ENCODE results near the gene SH3GL1. TPM values are rescaled to one million over a fixed set of nuclear protein-coding genes. Genes with fewer than 3 reads are reported as not detected.
A peak's percentile ranks its signal among the peaks of the same experiment; 100 is the strongest.

The SH3GL1 gene
- total RNA-seq, 1 experiment from 2014 or later: 40.7 TPM

- intact Hi-C loops (cut with micrococcal nuclease; ENCODE audit: unreplicated experiment): no loop called here
- peaks cover 48% of the 10 kb centered on the region for H3K4me1 Mint-ChIP-seq (ENCODE audit: low read depth, unreplicated experiment)
- DNase-seq: no peak
- H3K4me3 Mint-ChIP-seq (ENCODE audit: low read depth, unreplicated experiment): peak overlapping the region; percentile 42
- no peaks in the 10 kb centered on the region for H3K9me3 Mint-ChIP-seq (ENCODE audit: low read depth, unreplicated experiment)
- BruUV-seq (replicated peaks): no TSS peak
- H3K27ac Mint-ChIP-seq (ENCODE audit: unreplicated experiment): peak overlapping the region; percentile 29
- CTCF ChIA-PET: interaction anchor here (0.6 to 2.6 kb wide), 4 partner anchors 24 to 67 kb away, joined by 3 to 7 read pairs (median 4); partner anchors contain the start of genes CHAF1A and SH3GL1
- H3K27me3 Mint-ChIP-seq (ENCODE audit: unreplicated experiment): no peaks in the 10 kb centered on the region
- TF ChIP-seq, protein P1, sequence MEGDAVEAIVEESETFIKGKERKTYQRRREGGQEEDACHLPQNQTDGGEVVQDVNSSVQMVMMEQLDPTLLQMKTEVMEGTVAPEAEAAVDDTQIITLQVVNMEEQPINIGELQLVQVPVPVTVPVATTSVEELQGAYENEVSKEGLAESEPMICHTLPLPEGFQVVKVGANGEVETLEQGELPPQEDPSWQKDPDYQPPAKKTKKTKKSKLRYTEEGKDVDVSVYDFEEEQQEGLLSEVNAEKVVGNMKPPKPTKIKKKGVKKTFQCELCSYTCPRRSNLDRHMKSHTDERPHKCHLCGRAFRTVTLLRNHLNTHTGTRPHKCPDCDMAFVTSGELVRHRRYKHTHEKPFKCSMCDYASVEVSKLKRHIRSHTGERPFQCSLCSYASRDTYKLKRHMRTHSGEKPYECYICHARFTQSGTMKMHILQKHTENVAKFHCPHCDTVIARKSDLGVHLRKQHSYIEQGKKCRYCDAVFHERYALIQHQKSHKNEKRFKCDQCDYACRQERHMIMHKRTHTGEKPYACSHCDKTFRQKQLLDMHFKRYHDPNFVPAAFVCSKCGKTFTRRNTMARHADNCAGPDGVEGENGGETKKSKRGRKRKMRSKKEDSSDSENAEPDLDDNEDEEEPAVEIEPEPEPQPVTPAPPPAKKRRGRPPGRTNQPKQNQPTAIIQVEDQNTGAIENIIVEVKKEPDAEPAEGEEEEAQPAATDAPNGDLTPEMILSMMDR (IDR thresholded peaks at IDR 0.05; ENCODE audit: unreplicated experiment): no peak
- H3K36me3 Mint-ChIP-seq (ENCODE audit: insufficient read depth, unreplicated experiment): peaks cover 24% of the 10 kb centered on the region
Measured at GRCh38 chr19:4376671-4376990, 23.7 kb downstream of the SH3GL1 start.

GRCh38 chr19:4376028-4376670 lies 24.2 kb downstream of the SH3GL1 start:
- Mint-ChIP-seq H3K4me1 (ENCODE audit: low read depth, unreplicated experiment) (peaks cover 48% of the 10 kb centered on the region), H3K36me3 (ENCODE audit: insufficient read depth, unreplicated experiment) (peaks cover 24% of the 10 kb centered on the region), H3K27me3 (ENCODE audit: unreplicated experiment) (no peaks in the 10 kb centered on the region), H3K27ac (ENCODE audit: unreplicated experiment) (peak overlapping the region; percentile 30), H3K4me3 (ENCODE audit: low read depth, unreplicated experiment) (peak overlapping the region; percentile 42), H3K9me3 (ENCODE audit: low read depth, unreplicated experiment) (no peaks in the 10 kb centered on the region)
- intact Hi-C loops (cut with micrococcal nuclease; ENCODE audit: unreplicated experiment): no loop called here
- CTCF ChIA-PET: interaction anchor here (0.6 to 2.6 kb wide), 6 partner anchors 13 to 67 kb away, joined by 3 to 8 read pairs (median 6); partner anchors contain the start of genes CHAF1A and SH3GL1
- TF ChIP-seq, protein P1 (IDR thresholded peaks at IDR 0.05; ENCODE audit: unreplicated experiment): no peak
- peak; percentile 40 for DNase-seq
- no TSS peak for BruUV-seq (replicated peaks)

- Mint-ChIP-seq H3K27me3 (ENCODE audit: unreplicated experiment) (no peaks in the 10 kb centered on the region), H3K9me3 (ENCODE audit: low read depth, unreplicated experiment) (no peaks in the 10 kb centered on the region), H3K4me3 (ENCODE audit: low read depth, unreplicated experiment) (peak overlapping the region; percentile 42), H3K27ac (ENCODE audit: unreplicated experiment) (peak overlapping the region; percentile 30), H3K36me3 (ENCODE audit: insufficient read depth, unreplicated experiment) (peaks cover 24% of the 10 kb centered on the region), H3K4me1 (ENCODE audit: low read depth, unreplicated experiment) (peaks cover 48% of the 10 kb centered on the region)
- peak; percentile 79 for DNase-seq
- CTCF ChIA-PET: interaction anchor here (0.6 to 2.6 kb wide), 8 partner anchors 11 to 112 kb away, joined by 3 to 10 read pairs (median 6); partner anchors contain the start of genes CHAF1A, MPND and SH3GL1
- no TSS peak for BruUV-seq (replicated peaks)
- TF ChIP-seq, protein P1 (IDR thresholded peaks at IDR 0.05; ENCODE audit: unreplicated experiment): no peak
- intact Hi-C loops (cut with micrococcal nuclease; ENCODE audit: unreplicated experiment): no loop called here
Measured at GRCh38 chr19:4375164-4376027, 25.0 kb downstream of the SH3GL1 start.

DNA sequence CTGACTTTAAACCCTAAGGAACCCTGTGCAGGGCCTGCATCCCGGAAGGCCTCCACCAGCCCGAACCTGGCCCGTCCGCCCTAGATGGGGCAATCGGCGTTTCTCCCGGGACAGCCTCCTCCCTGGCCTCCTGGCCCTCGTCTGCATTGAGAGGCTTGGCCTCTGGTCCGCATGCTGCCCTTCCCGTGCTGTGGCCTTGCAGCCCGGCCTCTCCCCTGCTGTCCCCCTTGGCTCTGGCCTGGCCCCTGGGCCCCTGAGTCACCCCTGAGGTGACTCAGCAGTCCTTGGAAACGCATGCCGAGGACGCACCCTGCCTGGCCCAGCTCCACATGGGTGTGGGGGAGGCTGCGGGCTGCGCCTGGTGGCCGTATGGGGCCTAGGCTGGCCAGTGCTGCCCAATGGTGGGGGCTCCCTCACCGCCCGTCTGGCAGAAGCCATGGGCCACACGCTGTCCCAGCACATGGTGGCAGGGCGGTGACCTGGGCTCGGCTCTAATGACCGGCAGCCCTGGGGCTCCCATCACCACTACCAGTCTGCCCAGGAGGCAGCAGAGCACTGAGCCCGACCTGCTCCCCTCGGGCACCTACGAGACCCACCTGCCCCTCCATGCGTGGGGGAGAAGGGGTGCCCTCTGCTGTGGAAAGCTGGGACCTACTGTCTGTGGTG lies 25.7 kb downstream of the SH3GL1 start:
- Mint-ChIP-seq H3K36me3 (ENCODE audit: insufficient read depth, unreplicated experiment) (peaks cover 23% of the 10 kb centered on the region), H3K4me3 (ENCODE audit: low read depth, unreplicated experiment) (peak overlapping the region; percentile 42), H3K27ac (ENCODE audit: unreplicated experiment) (peak overlapping the region; percentile 30), H3K27me3 (ENCODE audit: unreplicated experiment) (no peaks in the 10 kb centered on the region), H3K4me1 (ENCODE audit: low read depth, unreplicated experiment) (peaks cover 46% of the 10 kb centered on the region), H3K9me3 (ENCODE audit: low read depth, unreplicated experiment) (no peaks in the 10 kb centered on the region)
- BruUV-seq (replicated peaks): no TSS peak
- TF ChIP-seq, protein P1 (IDR thresholded peaks at IDR 0.05; ENCODE audit: unreplicated experiment): no peak
- peak; percentile 75 for DNase-seq
- CTCF ChIA-PET: interaction anchor here (0.6 to 2.6 kb wide), 8 partner anchors 10 to 111 kb away, joined by 3 to 10 read pairs (median 6); partner anchors contain the start of genes CHAF1A, MPND and SH3GL1
- intact Hi-C loops (cut with micrococcal nuclease; ENCODE audit: unreplicated experiment): no loop called here
